ENCODE measurements around the gene TMEM132A. TPM values are rescaled to one million over a fixed set of nuclear protein-coding genes. Genes with fewer than 3 reads are reported as not detected.
A peak's percentile ranks its signal among the peaks of the same experiment; 100 is the strongest.

Gene TMEM132A
- total and polyA plus RNA-seq, 2 of the 13 experiments (the other 11 are each of a cell fraction or from before 2014, with no cell fraction given), result 11.1 to 32.9 TPM

DNA sequence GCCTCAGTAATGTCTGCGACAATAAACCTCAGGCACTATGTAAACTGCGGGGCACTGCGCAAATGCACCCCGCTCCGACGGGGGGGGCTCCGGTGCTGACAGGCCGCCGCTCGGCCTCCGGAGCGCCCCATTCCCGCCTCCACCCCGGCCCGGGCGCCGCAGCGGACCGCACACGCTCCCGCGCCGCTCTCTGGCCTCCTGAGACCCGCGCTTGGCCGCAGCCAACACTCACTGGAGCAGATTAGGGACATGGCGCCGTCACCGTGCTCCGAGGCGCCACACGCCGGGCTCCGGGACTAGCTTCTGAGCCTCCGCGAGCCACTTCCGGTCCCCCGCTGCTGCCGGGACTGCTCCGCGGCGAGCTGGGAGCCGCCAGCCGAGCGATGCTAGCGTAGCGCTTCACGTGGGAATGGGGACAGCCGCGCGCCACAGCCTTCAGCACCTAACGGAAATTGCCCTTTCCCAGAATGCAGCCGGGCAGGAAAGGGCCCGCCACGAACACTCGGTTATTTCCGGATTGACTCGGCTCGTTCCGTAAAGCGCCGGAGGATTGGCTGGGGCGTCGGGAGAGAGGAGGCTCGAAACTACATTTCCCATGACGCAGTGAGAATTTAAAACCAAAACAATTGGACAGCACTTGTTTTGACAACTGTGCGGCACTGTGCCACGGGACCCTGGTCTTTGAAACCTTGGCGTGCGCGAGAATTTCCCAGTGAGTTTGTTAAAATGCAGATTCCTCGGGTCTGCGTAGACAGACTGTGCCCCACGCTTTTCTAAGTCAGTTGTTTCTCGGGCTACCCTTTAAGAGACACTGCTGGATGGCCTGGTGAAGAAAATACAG, 17.9 kb upstream of the TMEM132A start, which contains the start of gene PRPF19 (continued):
- TF ChIP-seq JUND (CRISPR knock-in tag; IDR thresholded peaks at IDR 0.05) (no peak), GFI1 (CRISPR knock-in tag; IDR thresholded peaks at IDR 0.05; ENCODE audit: borderline replicate concordance) (peak; percentile 36; the same call in 1 of the 2 replicates), ATM (IDR thresholded peaks at IDR 0.05; ENCODE audit: borderline replicate concordance) (no peak), FOXO1 (CRISPR knock-in tag; IDR thresholded peaks at IDR 0.05) (peak; percentile 38), AHR (CRISPR knock-in tag; IDR thresholded peaks at IDR 0.05) (peak; percentile 66; the same call in 1 of the 2 replicates), MBNL3 (CRISPR knock-in tag; conservative IDR thresholded peaks at IDR 0.05) (no peak), ZNF274 (CRISPR knock-in tag; IDR thresholded peaks at IDR 0.05) (peak; percentile 82), MED8 (CRISPR knock-in tag; IDR thresholded peaks at IDR 0.05; ENCODE audit: insufficient replicate concordance) (no peak), ESRRA (CRISPR knock-in tag; IDR thresholded peaks at IDR 0.05; ENCODE audit: low read depth) (peak; percentile 72), ZNF292 (CRISPR knock-in tag; IDR thresholded peaks at IDR 0.05; ENCODE audit: borderline replicate concordance, low read depth) (no peak), NKX3-1 (CRISPR knock-in tag; IDR thresholded peaks at IDR 0.05) (no peak), ZNF674 (CRISPR knock-in tag; IDR thresholded peaks at IDR 0.05; ENCODE audit: low read depth) (peak; percentile 78; the same call in 1 of the 2 replicates), FOXJ3 (CRISPR knock-in tag; IDR thresholded peaks at IDR 0.05; ENCODE audit: borderline replicate concordance) (no peak; the same call in 1 of the 2 replicates), RBFOX2 (IDR thresholded peaks at IDR 0.05; ENCODE audit: low read depth, low read length) (peak; percentile 95), CENPT (CRISPR knock-in tag; IDR thresholded peaks at IDR 0.05; ENCODE audit: low read depth) (no peak), ZNF124 (CRISPR knock-in tag; IDR thresholded peaks at IDR 0.05) (peak; percentile 36; the same call in 1 of the 2 replicates), SP4 (CRISPR knock-in tag; IDR thresholded peaks at IDR 0.05) (peak; percentile 59; the same call in 1 of the 2 replicates), HNRNPK (IDR thresholded peaks at IDR 0.05; ENCODE audit: low read depth, low read length, poor library complexity, severe bottlenecking) (no peak), TBL1XR1 (IDR thresholded peaks at IDR 0.05; ENCODE audit: borderline replicate concordance, low read length, partially characterized antibody) (no peak), ZMYM3 (CRISPR knock-in tag; IDR thresholded peaks at IDR 0.05) (no peak)
- TF ChIP-seq, protein P1, sequence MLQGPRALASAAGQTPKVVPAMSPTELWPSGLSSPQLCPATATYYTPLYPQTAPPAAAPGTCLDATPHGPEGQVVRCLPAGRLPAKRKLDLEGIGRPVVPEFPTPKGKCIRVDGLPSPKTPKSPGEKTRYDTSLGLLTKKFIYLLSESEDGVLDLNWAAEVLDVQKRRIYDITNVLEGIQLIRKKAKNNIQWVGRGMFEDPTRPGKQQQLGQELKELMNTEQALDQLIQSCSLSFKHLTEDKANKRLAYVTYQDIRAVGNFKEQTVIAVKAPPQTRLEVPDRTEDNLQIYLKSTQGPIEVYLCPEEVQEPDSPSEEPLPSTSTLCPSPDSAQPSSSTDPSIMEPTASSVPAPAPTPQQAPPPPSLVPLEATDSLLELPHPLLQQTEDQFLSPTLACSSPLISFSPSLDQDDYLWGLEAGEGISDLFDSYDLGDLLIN (CRISPR knock-in tag; IDR thresholded peaks at IDR 0.05; ENCODE audit: borderline replicate concordance), result peak; percentile 58; the same call in 1 of the 2 replicates
- TF ChIP-seq, protein P2, sequence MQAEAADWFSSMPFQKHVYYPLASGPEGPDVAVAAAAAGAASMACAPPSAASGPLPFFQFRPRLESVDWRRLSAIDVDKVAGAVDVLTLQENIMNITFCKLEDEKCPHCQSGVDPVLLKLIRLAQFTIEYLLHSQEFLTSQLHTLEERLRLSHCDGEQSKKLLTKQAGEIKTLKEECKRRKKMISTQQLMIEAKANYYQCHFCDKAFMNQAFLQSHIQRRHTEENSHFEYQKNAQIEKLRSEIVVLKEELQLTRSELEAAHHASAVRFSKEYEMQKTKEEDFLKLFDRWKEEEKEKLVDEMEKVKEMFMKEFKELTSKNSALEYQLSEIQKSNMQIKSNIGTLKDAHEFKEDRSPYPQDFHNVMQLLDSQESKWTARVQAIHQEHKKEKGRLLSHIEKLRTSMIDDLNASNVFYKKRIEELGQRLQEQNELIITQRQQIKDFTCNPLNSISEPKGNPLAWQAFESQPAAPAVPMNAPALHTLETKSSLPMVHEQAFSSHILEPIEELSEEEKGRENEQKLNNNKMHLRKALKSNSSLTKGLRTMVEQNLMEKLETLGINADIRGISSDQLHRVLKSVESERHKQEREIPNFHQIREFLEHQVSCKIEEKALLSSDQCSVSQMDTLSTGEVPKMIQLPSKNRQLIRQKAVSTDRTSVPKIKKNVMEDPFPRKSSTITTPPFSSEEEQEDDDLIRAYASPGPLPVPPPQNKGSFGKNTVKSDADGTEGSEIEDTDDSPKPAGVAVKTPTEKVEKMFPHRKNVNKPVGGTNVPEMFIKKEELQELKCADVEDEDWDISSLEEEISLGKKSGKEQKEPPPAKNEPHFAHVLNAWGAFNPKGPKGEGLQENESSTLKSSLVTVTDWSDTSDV (CRISPR knock-in tag; IDR thresholded peaks at IDR 0.05), result no peak
- TF ChIP-seq, protein P3, sequence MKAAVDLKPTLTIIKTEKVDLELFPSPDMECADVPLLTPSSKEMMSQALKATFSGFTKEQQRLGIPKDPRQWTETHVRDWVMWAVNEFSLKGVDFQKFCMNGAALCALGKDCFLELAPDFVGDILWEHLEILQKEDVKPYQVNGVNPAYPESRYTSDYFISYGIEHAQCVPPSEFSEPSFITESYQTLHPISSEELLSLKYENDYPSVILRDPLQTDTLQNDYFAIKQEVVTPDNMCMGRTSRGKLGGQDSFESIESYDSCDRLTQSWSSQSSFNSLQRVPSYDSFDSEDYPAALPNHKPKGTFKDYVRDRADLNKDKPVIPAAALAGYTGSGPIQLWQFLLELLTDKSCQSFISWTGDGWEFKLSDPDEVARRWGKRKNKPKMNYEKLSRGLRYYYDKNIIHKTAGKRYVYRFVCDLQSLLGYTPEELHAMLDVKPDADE (CRISPR knock-in tag; IDR thresholded peaks at IDR 0.05), result no peak
- TF ChIP-seq, protein P4, sequence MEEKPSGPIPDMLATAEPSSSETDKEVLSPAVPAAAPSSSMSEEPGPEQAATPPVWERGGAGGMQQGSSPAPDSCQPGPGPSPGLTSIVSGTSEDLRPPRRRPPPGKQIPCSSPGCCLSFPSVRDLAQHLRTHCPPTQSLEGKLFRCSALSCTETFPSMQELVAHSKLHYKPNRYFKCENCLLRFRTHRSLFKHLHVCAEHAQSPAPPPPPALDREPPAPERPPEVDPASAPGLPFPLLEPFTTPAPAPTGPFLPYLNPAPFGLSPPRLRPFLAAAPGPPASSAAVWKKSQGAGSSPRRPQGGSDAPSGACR (CRISPR knock-in tag; IDR thresholded peaks at IDR 0.05), result 0 out of 2 replicates have a peak, but pooled peaks have one; percentile 45
